Activated naive CD4-positive, alpha-beta T cell treated with anti-CD3 and anti-CD28 coated beads for 36 hours (primary cell): ENCODE data around the gene DYSF. TPM values are rescaled to one million over a fixed set of nuclear protein-coding genes. Genes with fewer than 3 reads are reported as not detected.

Experiments
- CTCF ChIA-PET: fragments of 350-600 bp; sonication (Branson Sonifier 250); formaldehyde crosslinking; loops from one replicate; lab custom pipeline; 2021; ENCODE audit warnings: antibody characterized with exemption; lab: Charles Lee
- DNase-seq: peaks from one replicate; pipeline ENCODE4 v3.0.0-alpha.2; 2020
- H3K27ac Mint-ChIP-seq: one replicate; pipeline ENCODE4 v1.8.0; 2021; ENCODE audit warnings: mild to moderate bottlenecking, mixed read lengths
- H3K27me3 Mint-ChIP-seq: one replicate; pipeline ENCODE4 v1.8.0; 2021; ENCODE audit warnings: low read depth, mixed read lengths
- H3K36me3 Mint-ChIP-seq: one replicate; pipeline ENCODE4 v1.8.0; 2021; ENCODE audit warnings: low read depth, mixed read lengths
- H3K4me1 Mint-ChIP-seq: one replicate; pipeline ENCODE4 v1.8.0; 2021; ENCODE audit warnings: low read depth, mixed read lengths
- H3K4me3 Mint-ChIP-seq: one replicate; pipeline ENCODE4 v1.8.0; 2021; ENCODE audit warnings: mild to moderate bottlenecking, moderate library complexity, mixed read lengths
- H3K9me3 Mint-ChIP-seq: one replicate; pipeline ENCODE4 v1.8.0; 2021; ENCODE audit warnings: mixed read lengths
- intact Hi-C: fragments of 100-400 bp; cut with micrococcal nuclease; formaldehyde crosslinking; loops from one replicate; pipeline ENCODE4 v1.15.1; 2023
- total RNA-seq, 2 experiments: library from RNA; stranded (reverse); gene quantifications; one replicate each; pipeline ENCODE4 v1.2.3, GENCODE V29; 2021

DYSF gene
- total RNA-seq, 2 experiments from 2014 or later = 0.05 to 0.07 TPM

DNA sequence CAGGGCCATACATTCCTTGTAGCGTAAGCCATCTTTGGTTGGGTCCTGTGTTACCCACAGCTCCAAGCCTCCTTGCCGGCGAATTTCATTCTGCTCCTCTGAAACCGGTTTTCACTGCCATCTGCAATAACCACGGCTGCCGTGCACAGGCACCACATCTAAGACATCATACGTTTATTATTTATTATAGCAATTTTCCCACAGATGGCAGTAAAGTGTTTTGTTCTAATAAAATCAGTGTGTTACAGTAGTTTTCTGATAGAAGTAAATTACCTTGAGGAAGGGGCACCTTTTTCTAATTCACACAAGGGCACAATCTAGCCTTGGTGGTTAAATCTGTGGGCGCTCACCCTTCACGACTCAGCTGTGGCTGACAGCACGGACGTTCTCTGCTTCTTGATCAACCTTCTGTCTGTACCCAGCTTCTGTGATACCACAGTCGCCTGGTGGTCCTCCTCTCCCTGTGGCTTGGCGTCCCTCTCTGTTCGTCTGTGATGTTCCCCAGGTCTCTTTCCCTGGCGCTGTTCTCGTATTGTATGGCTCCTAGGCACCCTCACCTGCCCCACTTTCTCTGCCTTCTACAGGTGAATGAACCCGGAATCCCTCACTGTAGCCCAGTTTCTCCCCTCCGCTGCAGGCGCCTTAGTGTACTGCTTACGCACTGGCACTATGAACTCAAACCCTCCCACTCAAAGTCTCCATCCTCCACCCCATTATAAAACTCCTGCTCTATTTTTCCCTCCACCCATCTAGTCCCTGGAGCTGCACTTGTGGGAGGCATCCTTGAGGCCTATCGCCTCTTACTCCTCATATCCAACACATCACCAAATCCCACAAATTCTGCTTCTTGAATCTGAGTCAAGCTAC, 236.8 kb downstream of the DYSF start:
- Mint-ChIP-seq H3K27ac (no peak overlapping the region), H3K9me3 (no peaks in the 10 kb centered on the region), H3K4me1 (no peaks in the 10 kb centered on the region), H3K36me3 (no peaks in the 10 kb centered on the region), H3K4me3 (no peak overlapping the region), H3K27me3 (peaks cover 5% of the 10 kb centered on the region)
- CTCF ChIA-PET = interaction anchor here (1.1 kb wide), 1 partner anchor 458 kb away, joined by 3 read pairs; the partner anchor contains the start of gene CYP26B1
- DNase-seq = no peak
- intact Hi-C loops = no loop called here

GRCh38 chr2:71690876-71691475, 237.6 kb downstream of the DYSF start:
- Mint-ChIP-seq H3K36me3 (no peaks in the 10 kb centered on the region), H3K27me3 (peaks cover 5% of the 10 kb centered on the region), H3K27ac (no peak overlapping the region), H3K4me1 (no peaks in the 10 kb centered on the region), H3K9me3 (no peaks in the 10 kb centered on the region), H3K4me3 (no peak overlapping the region)
- CTCF ChIA-PET = interaction anchor here (1.1 kb wide), 1 partner anchor 457 kb away, joined by 3 read pairs; the partner anchor contains the start of gene CYP26B1
- intact Hi-C loops = no loop called here
- no peak for DNase-seq

DNA sequence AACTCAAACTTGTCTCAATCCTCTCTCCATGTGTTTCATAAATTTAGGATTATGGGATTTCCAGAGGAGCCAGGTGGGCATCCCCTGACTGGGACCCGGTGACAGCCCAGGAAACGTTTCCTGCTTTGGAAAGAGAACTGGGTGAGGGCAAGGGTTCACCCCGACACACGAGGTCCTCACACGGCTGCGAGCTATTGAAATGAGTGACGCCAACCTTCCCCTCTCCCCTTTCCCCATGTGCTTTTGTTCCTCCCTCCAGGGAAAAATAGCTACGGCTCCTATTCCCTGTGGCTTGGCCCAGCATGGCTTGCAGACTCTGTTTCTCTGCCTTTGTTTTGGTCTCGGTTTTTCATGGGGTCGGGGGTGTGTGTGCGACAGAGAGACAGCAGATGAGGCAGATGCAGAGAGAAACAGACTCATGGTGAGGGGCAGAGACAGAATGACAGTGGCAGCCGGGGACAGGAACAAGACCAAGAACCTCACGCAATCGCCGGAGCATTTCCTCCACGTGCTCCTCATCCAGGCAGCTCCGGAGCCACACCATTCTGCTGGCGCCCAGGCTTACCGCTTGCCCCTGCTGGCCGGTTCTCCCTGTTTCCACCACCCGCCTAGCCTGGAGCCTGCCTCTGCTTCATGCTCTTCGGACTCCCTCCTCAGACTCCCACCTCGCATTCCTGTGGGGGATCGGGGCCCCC, 238.5 kb downstream of the DYSF start:
- Mint-ChIP-seq H3K4me1 (no peaks in the 10 kb centered on the region), H3K36me3 (no peaks in the 10 kb centered on the region), H3K27me3 (peaks cover 5% of the 10 kb centered on the region), H3K27ac (no peak overlapping the region), H3K9me3 (no peaks in the 10 kb centered on the region), H3K4me3 (no peak overlapping the region)
- intact Hi-C loops = no loop called here
- CTCF ChIA-PET = no interaction called here
- no peak for DNase-seq

DNA sequence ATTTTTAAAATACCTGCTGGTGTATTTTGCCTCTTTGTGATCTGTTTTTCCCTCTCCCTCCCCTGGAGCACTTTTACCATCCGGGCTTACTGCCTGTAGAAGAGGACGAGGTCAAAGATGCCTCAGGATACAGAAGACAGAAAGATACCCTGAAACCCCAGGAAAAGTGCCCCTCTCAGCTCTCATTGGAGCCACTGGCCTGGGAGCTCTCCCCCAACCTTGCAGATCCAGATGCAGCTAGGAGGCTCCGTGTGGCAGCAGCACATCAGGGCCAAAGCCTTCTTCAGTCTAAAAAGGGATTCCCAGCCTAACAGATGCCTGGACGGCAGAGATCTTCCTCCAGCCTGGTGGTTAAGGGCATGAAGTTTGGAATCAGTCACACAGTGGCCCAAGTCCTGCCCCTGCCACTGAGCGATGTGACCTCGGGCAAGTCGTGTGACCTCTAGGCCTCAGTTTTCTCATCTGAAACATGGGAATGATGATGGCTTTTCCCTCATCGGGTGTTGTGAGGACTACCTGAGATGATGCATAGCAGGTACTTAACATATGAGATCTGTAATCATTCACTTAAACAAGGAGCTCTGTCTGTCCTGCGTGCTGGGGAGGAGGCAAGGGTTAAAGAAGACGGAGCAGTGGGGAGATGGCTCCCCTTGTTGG, 239.4 kb downstream of the DYSF start:
- H3K36me3 Mint-ChIP-seq = no peaks in the 10 kb centered on the region

GRCh38 chr2:71693286-71694270, 240.2 kb downstream of the DYSF start:
- Mint-ChIP-seq H3K36me3 (no peaks in the 10 kb centered on the region), H3K27ac (no peak overlapping the region), H3K4me3 (no peak overlapping the region), H3K27me3 (peaks cover 5% of the 10 kb centered on the region), H3K9me3 (no peaks in the 10 kb centered on the region), H3K4me1 (no peaks in the 10 kb centered on the region)
- intact Hi-C loops = no loop called here
- no peak for DNase-seq
- CTCF ChIA-PET = no interaction called here

More for the DNA sequence above, 239.4 kb downstream of the DYSF start:
- H3K27ac Mint-ChIP-seq = no peak overlapping the region
- CTCF ChIA-PET = no interaction called here
- intact Hi-C loops = no loop called here
- DNase-seq = no peak
- H3K4me3 Mint-ChIP-seq = no peak overlapping the region
- H3K9me3 Mint-ChIP-seq = no peaks in the 10 kb centered on the region
- H3K27me3 Mint-ChIP-seq = peaks cover 5% of the 10 kb centered on the region
- no peaks in the 10 kb centered on the region for H3K4me1 Mint-ChIP-seq

DNA sequence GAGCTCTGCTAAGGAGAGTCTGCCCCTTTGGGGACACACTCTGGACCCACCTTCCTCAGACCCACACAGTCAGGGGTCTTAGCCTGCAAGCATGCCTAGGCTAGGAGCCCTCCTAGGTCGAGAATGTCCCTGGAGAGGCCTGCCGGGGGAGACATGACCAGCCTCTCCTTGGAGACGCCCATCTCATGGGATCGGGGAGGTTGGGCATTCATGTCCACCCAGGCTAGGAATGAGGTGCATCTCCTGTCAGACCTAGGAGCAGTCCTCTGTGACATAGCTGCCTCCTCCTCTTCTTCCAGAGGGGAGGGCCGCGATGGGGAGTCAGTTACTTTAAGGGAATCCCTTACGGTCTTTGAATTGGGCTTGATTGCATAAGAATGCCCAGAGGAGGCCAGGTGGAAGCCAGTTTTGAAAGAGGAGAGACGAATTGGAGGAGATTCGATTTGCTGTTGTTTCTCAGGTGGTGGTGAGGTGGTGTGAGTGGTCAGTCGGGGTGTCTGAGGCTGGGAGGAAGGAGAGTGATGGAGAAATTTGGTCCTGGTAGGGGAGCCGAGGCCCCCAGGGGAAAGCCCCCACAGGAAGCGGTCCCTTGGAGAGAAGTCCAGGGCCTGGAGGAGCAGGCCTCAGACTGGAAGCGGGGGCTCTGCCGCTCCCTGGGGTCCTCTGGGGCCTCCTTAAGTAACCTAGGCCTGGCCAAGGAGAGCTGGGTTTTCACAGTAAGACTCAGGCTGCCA, 241.3 kb downstream of the DYSF start:
- H3K36me3 Mint-ChIP-seq = no peaks in the 10 kb centered on the region
- H3K4me1 Mint-ChIP-seq = no peaks in the 10 kb centered on the region
- no peaks in the 10 kb centered on the region for H3K9me3 Mint-ChIP-seq
- H3K4me3 Mint-ChIP-seq = no peak overlapping the region
- DNase-seq = no peak
- no peak overlapping the region for H3K27ac Mint-ChIP-seq
- intact Hi-C loops = no loop called here
- H3K27me3 Mint-ChIP-seq = peaks cover 5% of the 10 kb centered on the region
- CTCF ChIA-PET = no interaction called here

- Mint-ChIP-seq H3K9me3 (no peaks in the 10 kb centered on the region), H3K27me3 (peaks cover 5% of the 10 kb centered on the region), H3K4me1 (no peaks in the 10 kb centered on the region), H3K27ac (no peak overlapping the region), H3K36me3 (no peaks in the 10 kb centered on the region), H3K4me3 (no peak overlapping the region)
- no peak for DNase-seq
- CTCF ChIA-PET = no interaction called here
- intact Hi-C loops = no loop called here
Observed at GRCh38 chr2:71695235-71696120, 242.1 kb downstream of the DYSF start.

- Mint-ChIP-seq H3K4me1 (no peaks in the 10 kb centered on the region), H3K4me3 (no peak overlapping the region), H3K36me3 (no peaks in the 10 kb centered on the region), H3K27ac (no peak overlapping the region), H3K9me3 (no peaks in the 10 kb centered on the region), H3K27me3 (peaks cover 3% of the 10 kb centered on the region)
- DNase-seq = no peak
- CTCF ChIA-PET = no interaction called here
- intact Hi-C loops = no loop called here
Observed at GRCh38 chr2:71696381-71696780, 243.0 kb downstream of the DYSF start.

GRCh38 chr2:71697106-71698004, 244.0 kb downstream of the DYSF start:
- CTCF ChIA-PET = no interaction called here

GRCh38 chr2:71699428-71699827, 246.1 kb downstream of the DYSF start:
- CTCF ChIA-PET = no interaction called here
- intact Hi-C loops = no loop called here

More at GRCh38 chr2:71697106-71698004, 244.0 kb downstream of the DYSF start:
- Mint-ChIP-seq H3K36me3 (no peaks in the 10 kb centered on the region), H3K27me3 (peaks cover 3% of the 10 kb centered on the region), H3K4me3 (no peak overlapping the region), H3K9me3 (no peaks in the 10 kb centered on the region), H3K4me1 (no peaks in the 10 kb centered on the region), H3K27ac (no peak overlapping the region)
- DNase-seq = no peak
- intact Hi-C loops = no loop called here

More at GRCh38 chr2:71699428-71699827, 246.1 kb downstream of the DYSF start:
- peaks cover 3% of the 10 kb centered on the region for H3K27me3 Mint-ChIP-seq
- DNase-seq = no peak
- no peaks in the 10 kb centered on the region for H3K4me1 Mint-ChIP-seq
- no peaks in the 10 kb centered on the region for H3K36me3 Mint-ChIP-seq
- no peaks in the 10 kb centered on the region for H3K9me3 Mint-ChIP-seq
- no peak overlapping the region for H3K27ac Mint-ChIP-seq
- no peak overlapping the region for H3K4me3 Mint-ChIP-seq
